HG03520 (cell line): Measurements from ENCODE around the gene C1orf198.

Experiments used
- ATAC-seq: cut with Tn5 transposase; IDR thresholded peaks from one replicate; pipeline ENCODE4 v1.9.1; 2021; ENCODE audit warnings: mild to moderate bottlenecking, moderate library complexity; ENCODE audit not compliant: unreplicated experiment

C1orf198 gene

GRCh38 chr1:230867903-230868735 is at the start of gene C1orf198:
Gene C1orf198 (minus strand): TSS chr1:230868521. CDS start chr1:230868512, 9 bp downstream.
- ATAC-seq = peak; percentile 81

- no peak for ATAC-seq
Measured at GRCh38 chr1:230917284-230918135, 49.2 kb upstream of the C1orf198 start.

- no peak for ATAC-seq
Measured at GRCh38 chr1:230916587-230917283, 48.4 kb upstream of the C1orf198 start.

GRCh38 chr1:230915078-230915477 is 46.8 kb upstream of the C1orf198 start:
- no peak for ATAC-seq

GRCh38 chr1:230913496-230913895 is 45.2 kb upstream of the C1orf198 start:
- ATAC-seq = no peak

- ATAC-seq = no peak
Measured at GRCh38 chr1:230910755-230911117, 42.4 kb upstream of the C1orf198 start.

- no peak for ATAC-seq
Measured at GRCh38 chr1:230909974-230910754, 41.8 kb upstream of the C1orf198 start.

GRCh38 chr1:230907472-230908205 is 39.3 kb upstream of the C1orf198 start:
- ATAC-seq = no peak

- no peak for ATAC-seq
Measured at GRCh38 chr1:230906226-230906625, 37.9 kb upstream of the C1orf198 start.

- no peak for ATAC-seq
Measured at GRCh38 chr1:230905733-230906132, 37.4 kb upstream of the C1orf198 start.

- no peak for ATAC-seq
Measured at GRCh38 chr1:230902349-230902923, 34.1 kb upstream of the C1orf198 start.

GRCh38 chr1:230901671-230902070 is 33.4 kb upstream of the C1orf198 start:
- ATAC-seq = no peak

- no peak for ATAC-seq
Measured at GRCh38 chr1:230900984-230901383, 32.7 kb upstream of the C1orf198 start.

- ATAC-seq = no peak
Measured at GRCh38 chr1:230899841-230900251, 31.5 kb upstream of the C1orf198 start.

GRCh38 chr1:230898748-230899147 is 30.4 kb upstream of the C1orf198 start:
- ATAC-seq = no peak

GRCh38 chr1:230898144-230898543 is 29.8 kb upstream of the C1orf198 start:
- ATAC-seq = no peak

GRCh38 chr1:230896779-230897178 is 28.5 kb upstream of the C1orf198 start:
- no peak for ATAC-seq

- no peak for ATAC-seq
Measured at GRCh38 chr1:230895452-230895851, 27.1 kb upstream of the C1orf198 start.

- no peak for ATAC-seq
Measured at GRCh38 chr1:230894664-230895063, 26.3 kb upstream of the C1orf198 start.
